GM19035 (cell line): Measurements from ENCODE around the gene ESRRB.

Source experiments
- ATAC-seq: cut with Tn5 transposase; IDR thresholded peaks from one replicate; pipeline ENCODE4 v1.9.1; 2021; ENCODE audit not compliant: unreplicated experiment

The ESRRB gene

DNA sequence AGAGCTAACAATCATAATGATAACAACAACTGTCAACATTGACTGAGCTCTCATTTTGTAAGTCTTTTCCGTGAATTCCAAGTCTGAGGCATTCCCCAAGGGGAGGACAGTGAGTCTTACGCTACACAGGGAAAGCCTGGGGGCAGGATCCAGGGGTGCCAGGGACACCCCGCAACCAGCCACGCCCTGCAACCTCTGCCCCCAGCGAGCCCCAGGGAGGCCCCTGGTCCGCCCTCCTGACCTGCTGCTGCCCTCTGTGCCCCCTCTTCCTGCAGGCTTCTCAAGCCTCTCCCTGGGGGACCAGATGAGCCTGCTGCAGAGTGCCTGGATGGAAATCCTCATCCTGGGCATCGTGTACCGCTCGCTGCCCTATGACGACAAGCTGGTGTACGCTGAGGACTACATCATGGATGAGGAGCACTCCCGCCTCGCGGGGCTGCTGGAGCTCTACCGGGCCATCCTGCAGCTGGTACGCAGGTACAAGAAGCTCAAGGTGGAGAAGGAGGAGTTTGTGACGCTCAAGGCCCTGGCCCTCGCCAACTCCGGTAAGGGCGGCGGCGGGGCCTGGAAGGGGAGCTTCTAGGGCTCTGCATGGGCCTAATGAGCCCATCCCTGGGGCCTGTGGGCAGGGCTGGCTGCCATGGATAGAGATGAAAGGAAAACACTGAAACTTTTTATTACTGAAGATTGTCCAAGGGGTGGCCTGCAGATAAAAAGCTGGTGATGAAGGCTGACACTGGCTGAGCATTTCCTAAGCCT is 115.4 kb downstream of the ESRRB start:
- ATAC-seq, result no peak

DNA sequence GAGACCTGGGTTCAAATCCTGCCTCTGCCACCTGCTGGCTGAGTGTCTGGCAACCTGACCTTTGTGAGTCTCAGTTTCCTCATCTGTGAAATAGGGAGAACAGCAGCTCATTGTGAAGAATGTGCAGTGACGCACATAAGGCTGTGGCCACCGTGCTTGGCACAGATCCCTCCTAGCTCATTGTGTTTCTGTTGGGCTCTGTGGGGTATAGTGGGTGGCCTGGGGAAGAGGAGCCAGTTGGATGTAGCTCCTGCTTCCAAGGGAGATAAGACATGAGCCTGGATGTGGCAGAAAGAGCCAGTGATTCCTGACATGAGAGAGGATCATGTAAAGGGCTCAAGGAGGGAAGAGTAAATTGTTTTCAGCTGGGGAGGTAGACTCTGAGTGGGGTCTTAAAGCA is 120.0 kb downstream of the ESRRB start:
- no peak for ATAC-seq

DNA sequence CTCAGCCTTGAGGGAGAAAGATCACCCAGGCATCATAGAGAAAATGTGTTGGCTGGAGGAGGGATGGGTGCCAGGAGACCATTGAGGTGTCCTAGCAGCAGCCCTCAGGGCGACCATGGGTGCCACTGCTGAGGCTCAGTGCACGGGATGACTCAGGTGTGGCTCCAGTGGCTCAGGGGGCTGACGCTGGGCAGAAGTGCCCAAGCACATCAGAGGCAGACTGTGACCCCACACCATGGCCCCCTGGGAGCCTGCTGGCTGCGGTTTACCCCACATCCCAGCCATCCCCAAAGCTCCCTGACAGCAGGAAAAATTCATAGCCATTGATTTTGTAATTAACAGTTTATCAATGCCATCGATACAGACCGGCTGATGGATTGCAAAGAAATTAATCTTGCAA is 120.7 kb downstream of the ESRRB start:
- no peak for ATAC-seq

DNA sequence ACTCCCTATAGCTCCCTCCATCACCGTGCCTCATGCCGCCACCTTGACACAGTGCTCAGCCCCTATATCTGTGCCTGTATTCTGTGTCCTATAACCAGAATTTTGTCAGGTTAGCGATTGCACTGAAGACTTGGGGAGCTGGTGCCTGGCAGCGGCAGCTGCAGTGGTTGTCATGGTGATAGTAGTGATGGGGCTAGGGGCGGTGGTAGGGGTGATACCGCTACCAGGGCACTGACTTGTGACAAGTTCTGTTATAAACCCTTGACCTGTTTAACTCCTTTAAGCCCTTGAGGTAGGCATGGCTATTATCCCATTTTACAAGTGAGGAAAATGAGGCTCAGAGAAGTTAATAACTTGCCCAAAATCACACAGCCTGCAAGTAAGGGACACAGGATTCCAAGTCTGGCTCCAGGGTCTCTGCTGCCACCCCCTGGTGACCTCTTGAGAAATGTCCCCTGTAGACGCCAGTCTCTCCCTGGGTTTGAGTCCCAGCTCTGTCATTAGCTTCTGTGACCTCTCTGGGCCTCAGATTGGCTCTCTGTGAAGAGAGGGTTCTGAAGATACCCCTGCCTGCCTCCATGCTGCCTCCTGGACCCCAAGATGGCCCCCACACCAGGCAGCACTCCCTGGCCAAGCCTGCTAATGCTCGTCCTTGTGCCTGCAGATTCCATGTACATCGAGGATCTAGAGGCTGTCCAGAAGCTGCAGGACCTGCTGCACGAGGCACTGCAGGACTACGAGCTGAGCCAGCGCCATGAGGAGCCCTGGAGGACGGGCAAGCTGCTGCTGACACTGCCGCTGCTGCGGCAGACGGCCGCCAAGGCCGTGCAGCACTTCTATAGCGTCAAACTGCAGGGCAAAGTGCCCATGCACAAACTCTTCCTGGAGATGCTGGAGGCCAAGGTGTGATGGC is 121.9 kb downstream of the ESRRB start:
- no peak for ATAC-seq

DNA sequence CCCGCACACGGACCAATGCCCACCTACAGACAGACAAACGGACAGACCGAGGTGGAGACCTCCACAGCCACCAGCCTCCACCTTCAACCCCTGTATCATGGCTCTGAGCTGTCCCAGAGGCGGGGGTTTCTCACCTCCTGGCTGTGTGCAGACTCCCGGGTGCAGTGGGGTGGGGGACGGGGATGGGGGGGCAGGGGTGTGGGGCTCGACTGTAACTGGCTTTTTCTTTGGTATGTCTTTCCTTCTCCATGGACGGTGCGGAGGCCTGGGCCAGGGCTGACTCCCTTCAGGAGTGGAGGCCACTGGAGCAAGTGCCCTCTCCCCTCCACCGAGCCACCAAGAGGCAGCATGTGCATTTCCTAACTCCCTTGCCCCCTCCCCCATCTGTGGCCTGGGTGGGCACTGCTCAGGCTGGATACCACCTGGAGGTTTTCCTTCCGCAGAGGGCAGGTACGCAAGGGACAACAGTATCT is 122.6 kb downstream of the ESRRB start:
- ATAC-seq, result no peak

DNA sequence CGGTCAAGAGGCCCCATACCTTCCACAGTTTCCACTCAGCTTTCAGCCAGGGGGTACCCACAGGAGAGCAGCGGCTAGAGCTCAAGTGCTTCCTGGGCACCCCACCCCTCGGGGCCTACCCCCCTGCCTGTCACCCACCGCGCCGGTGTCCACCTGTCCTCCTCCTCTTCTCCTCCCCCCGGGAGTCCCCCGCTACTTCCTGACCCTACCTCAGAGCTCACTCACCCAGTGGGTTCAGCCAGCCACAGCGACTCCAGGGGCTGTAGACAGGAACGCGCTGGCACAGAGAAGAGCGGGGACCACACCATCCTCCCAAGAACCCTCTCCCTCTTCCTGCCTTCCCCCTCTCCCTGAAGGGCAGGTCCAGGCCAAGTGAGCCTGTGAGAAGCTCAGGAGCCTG is 123.0 kb downstream of the ESRRB start:
- no peak for ATAC-seq

DNA sequence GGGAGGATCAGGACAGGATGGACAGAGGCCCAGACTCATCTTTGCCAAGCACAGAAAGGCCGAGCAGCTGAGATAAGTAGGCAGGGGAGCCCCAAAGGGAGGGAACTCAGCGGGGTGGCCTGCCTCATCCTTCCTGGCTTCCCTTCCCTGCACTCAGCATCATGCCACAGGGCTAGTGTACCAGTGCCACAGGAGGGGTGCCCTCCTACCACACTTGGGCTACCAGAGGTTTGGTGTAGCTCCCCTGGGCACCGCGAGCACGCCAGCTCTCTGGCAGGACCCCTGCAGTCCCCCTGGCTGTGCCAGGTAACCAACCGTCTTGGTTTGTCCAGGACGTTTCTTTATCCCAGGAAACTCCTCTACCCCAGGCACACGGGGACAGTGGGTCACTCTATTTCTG is 123.5 kb downstream of the ESRRB start:
- no peak for ATAC-seq

DNA sequence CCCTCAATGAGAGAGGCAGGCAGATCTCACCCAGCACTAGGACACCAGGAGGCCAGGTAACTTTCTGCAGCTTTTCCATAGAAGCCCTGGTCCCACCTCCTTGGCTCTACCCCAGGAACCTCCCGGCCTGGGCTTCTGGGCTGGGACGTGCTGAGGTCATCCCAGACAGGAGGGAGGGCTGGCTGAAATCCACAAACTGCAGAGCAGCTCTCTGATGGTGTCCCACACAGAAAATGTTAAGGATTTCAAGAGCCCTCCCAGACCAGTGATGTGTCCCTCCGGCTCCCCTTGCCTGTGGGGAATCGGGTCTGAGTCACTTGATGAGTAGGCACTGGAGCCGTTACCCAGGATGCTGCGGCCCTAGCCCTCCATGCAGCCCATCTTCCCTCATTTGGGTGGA is 124.1 kb downstream of the ESRRB start:
- ATAC-seq, result no peak

DNA sequence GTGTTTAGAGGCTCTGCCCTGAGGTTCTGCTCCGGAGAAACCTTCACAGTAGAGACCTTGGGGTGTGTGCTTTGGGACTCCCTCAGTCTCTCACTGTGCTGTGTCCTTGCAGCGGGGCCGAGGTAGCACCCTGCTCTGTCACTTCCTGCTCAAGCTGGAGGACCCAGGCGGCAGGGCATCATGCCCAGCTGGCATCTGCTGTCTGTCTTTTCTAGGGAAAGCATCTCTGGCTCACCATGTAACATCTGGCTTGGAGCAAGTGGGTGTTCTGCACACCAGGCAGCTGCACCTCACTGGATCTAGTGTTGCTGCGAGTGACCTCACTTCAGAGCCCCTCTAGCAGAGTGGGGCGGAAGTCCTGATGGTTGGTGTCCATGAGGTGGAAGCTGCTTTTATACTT is 124.5 kb downstream of the ESRRB start:
- ATAC-seq, result no peak

DNA sequence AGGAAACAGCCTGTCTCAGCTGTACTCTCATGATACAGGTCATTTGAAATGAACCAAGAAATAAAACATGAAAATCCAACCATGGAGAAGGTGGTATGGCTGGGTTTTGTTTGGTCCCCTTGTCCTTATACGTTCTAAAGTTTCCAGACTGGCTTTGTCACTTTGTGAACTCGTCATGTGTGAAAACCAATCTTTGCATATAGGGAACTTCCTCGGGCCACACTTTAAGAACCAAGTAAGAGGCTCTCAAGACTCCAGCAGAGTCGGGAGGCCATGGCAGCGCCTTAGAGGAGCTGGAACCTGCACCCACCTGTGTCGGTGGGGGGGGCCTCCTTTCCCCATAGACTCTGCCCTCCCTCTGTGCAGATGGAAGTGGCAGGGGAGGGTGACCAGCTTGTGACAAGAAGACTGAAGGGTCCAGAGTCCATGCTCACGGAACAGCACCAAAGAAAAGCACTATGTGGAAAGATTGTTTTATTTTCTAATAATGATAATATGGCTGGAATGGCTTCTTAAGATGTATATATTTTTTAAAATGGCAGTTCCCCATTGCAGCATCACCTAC is 125.3 kb downstream of the ESRRB start:
- ATAC-seq, result no peak

DNA sequence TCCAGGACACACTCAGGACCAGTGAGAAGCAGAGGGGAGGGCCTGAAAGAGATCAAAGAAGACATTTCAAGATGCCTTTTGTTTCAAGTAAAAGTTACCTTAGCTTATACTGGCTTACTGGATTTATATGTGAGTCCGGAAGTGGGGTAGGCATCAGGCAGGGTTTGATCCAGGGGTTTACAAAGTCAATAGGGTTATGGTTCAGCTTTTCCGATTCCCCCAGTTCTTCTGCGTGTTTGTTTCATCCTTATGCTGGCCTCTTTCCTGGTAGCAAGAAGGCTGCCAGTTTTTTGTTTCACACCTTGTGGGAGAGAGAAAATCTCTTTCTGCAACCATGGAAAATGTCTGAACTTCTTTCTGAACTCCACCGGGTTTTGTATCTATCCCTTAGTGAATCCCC is 126.3 kb downstream of the ESRRB start:
- no peak for ATAC-seq

DNA sequence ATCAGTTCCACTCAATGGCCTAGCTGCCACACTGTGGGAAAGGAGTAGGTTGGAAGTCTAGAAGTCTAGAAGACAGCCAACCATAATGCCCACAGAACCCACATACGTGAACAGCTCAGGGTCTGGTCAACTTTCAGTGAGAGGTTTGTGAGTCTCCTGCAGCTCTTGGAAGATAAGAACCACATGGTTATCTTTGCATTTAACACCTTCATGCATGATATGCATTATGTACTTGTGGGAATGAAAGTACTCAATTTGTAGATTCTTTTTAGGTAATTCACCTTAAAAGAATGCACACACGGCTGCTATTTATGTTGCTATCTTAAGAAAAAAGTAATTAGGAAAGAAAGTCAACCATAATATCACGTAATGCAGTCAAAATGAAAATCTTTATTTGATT is 126.7 kb downstream of the ESRRB start:
- no peak for ATAC-seq

DNA sequence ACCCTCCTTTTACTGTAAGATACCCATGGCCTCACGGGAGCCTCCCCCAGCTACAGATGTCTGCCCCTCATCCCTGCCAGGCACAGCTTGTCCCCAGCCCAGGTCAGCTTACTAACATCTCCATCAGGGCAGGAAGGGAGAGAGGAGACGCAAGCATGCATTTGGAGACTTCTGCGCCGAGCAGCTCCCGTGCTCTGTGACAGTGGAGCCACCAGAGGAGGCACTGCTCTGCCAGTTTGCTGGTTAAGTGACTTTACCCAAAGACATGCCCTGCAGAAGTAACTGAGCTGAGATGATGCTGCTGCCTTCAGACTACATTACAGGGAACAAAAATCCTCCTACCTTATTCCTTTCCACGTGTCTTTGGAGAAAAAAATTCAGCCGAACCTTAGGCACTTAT is 133.4 kb downstream of the ESRRB start:
- ATAC-seq, result no peak

DNA sequence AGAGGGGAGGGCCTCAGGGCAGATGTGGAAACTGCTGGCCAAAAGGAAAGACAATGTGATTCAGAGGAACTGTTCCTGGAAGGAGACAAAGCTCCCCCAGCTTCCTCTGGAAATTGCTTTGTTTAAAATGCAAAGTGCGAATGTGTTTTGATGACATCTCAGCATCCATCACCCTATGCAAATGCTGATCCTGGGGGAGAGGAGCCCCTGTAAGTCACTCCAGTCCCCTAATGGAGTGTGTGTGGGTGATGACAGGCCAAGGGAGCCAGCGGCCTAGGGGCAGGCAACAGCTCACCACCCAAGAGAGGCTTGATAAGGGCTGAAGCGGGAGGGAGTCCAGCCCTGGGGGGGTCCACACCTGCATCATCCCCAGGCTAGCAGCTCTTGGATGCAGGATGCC is 134.2 kb downstream of the ESRRB start:
- ATAC-seq, result no peak

DNA sequence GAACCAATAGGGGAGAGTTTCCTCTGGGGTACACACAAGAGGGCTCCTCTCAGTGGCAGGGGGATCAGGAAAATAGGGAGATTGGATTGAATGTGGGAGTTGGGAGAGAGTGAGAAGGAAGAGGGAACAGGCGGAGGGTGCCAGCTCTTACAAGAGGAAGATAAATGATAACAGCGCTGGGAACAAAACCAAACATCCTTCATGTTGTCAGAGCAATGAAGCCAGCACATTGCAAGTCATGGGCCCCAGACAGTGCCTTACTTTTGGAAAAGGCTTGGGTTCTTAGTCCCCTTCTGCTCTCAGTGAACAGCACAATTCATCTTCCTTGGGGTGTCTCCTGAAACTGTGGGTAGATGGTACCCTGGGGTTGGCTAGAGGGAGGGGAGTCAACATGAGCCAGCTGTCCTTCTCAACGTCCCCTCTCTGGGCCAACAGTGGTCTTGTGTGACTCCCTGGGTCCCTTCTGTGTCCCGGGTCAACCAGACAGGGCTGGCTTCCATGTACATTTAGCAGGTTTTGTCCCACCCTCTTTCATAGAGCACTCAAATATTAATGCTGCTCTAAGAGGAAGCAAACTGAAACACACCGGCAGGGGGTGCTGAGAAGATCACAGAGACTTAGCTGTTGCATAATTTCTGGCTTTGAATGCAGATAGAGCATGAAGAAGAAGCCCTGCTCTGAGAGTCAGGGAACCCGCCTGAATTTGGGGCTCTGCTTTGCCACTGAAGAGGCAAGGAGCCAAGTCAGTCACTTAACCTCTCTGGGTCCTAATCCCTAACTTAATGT is 138.5 kb downstream of the ESRRB start:
- ATAC-seq, result no peak

DNA sequence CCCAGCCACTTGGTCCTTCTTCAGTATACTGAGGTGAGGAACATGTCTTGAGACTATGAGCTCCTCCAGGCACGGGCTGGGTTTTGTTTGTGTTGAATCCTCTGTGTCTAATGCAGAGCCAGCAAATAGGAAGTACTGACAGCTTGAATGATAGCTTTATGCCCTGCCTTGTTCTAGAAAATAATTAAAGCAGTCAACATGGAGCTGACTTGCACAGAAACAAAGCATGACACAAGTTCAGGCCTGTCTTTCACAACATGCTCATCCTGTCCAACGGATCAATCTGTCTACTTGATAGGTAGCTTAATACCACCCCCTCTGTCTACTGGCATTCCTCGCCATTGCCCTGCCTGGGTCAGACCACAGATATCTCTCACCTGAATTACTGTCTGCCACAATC is 140.9 kb downstream of the ESRRB start:
- no peak for ATAC-seq

DNA sequence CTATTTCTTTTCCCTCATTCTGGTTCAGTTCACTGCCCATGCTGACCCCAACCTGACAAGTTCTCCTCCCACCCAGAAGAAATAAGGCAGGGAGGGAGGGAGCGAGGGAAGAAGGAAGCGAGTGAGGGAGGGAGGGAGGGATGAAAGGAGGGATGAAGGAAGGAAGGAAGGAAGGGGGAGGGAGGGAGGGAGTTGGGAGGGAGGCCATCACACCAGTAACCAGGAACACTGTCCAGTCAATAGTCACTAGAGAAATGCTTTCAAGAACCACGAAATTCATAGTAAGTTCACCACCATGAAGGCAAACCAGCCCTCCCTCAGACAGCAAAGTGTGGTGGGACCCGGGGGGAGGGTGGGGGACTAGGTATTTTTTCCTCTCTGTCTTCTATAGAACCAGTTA is 142.4 kb downstream of the ESRRB start:
- ATAC-seq, result no peak

DNA sequence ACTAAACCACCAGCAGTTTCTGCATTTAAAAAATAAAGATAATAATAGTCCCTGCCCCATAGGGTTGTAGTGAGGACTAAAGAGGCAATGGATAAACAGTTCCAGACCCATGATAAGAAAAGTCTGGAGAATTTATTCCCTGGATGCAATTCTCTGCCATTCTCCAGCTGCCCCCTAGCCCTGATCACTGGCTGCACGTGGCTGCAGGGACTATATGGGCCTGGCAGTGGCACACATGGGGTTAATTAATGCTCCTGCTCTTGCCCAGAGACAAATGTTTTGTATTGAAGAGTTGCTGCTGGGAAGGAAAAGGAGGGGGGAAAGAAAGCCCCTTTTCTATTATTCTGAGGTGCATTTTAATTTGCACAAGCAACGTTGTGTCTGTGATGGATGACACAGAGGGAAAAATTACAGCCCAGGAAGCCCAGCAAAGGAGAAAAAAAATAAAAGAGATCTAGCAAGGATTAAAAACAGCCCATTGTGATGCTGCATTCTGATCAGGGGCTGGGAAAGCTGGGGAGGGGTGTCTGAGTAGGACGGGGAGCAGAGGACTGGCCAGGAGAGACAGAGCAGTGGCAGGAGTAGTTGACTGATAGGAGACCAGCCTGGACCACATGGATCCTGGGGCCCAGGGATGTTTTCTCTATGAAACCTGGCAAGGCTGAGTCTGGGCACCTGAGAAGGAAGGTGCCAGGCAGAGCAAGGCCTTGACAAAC is 149.3 kb downstream of the ESRRB start:
- ATAC-seq, result no peak

DNA sequence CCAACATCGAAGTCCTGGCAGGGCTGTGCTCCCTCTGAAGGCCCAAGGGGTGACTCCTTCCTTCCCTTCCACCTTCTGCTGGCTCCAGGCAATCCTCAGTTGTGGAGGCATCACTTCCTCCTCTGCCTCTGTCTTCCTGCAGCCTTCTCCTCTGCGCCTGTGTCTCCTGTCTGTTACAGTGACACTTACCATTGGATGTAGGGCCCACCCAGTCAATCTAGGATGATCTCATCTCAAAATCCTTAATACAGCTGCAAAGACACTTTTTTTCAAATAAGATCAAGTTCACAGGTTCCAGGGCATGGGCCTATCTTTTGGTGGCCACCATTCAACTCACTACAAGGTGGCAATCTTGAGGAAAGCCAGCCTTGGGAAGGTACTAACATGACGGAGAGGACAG is 155.1 kb downstream of the ESRRB start:
- ATAC-seq, result no peak

DNA sequence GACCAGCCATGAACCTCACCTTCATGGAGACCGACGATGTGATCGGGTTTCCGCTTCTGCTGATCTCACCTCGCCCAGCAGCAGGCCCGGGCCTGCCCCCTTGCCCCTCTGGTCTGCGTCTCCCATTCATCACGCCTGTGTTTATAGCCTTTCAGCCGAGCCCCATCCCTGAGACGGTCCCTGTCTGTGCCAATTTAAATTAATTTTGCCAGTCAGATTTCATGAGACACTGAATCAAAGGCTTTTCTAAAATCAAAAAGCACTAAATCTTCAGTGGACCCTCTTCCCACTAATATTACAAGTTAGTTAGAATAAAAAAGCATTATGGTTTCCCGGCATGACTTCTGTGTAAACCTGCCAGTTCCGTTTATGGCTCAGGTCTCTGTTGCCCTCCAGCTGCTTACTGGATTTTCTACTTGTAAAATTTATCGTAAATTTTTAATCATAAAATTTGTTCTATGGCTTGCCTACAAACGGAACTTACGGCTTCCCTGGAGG is 155.9 kb downstream of the ESRRB start:
- no peak for ATAC-seq
